ENCODE results near the gene SHB. TPM values are rescaled to one million over a fixed set of nuclear protein-coding genes. Genes with fewer than 3 reads are reported as not detected.

The SHB gene
- total and polyA plus RNA-seq, 2 of the 13 experiments (the other 11 are each of a cell fraction or from before 2014, with no cell fraction given): 19.4 to 20.7 TPM

DNA sequence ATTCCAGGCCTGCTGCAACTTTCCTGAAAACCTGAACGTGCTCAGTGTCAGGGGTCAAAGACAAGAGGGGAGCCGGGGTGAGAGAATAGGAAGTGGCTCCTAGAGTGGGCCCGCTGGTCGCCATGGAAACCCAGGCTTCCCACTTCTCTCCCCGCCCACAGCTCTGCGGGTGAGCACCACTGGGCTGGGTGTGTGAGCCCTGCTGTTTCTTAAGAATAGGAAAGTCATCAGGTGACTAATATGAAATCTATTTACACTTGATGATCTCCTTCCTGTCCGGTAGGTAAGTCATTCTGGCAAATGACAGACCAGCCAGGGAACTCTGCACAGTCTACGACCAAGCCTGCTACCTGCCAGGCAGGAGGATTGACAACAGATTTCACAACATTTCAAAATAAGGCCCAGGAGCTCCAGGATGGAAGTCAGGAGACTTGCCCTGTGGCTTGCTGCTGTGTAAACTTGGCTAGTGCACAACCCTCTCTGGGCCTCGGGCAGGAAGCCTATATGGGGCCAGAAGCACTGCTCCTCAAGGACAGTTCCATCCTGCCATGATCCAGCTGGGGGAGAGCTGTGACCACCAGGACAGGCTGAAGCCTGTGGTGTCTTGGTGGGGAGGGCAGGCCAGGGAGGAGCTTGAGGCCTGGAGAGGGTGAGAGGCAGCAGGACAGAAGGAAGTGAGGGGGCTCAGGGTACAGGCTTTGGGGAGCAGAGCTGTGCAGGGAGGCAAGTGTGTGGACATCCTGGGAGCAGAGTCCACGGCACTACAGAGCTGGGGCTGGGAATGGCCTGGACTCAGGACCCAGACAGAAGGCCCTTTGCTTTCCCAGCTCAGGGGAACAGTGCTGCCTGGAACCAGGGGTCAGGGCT, 60.6 kb downstream of the SHB start (continued):
- TF ChIP-seq, protein P1, sequence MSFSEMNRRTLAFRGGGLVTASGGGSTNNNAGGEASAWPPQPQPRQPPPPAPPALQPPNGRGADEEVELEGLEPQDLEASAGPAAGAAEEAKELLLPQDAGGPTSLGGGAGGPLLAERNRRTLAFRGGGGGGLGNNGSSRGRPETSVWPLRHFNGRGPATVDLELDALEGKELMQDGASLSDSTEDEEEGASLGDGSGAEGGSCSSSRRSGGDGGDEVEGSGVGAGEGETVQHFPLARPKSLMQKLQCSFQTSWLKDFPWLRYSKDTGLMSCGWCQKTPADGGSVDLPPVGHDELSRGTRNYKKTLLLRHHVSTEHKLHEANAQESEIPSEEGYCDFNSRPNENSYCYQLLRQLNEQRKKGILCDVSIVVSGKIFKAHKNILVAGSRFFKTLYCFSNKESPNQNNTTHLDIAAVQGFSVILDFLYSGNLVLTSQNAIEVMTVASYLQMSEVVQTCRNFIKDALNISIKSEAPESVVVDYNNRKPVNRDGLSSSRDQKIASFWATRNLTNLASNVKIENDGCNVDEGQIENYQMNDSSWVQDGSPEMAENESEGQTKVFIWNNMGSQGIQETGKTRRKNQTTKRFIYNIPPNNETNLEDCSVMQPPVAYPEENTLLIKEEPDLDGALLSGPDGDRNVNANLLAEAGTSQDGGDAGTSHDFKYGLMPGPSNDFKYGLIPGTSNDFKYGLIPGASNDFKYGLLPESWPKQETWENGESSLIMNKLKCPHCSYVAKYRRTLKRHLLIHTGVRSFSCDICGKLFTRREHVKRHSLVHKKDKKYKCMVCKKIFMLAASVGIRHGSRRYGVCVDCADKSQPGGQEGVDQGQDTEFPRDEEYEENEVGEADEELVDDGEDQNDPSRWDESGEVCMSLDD (CRISPR knock-in tag; IDR thresholded peaks at IDR 0.05; ENCODE audit: borderline replicate concordance): peak; percentile 98
- TF ChIP-seq U2AF2 (IDR thresholded peaks at IDR 0.05; ENCODE audit: low read depth, low read length) (no peak), HDAC2 (CRISPR knock-in tag; IDR thresholded peaks at IDR 0.05) (peak; percentile 81; the same call in 1 of the 2 replicates), HMGA1 (CRISPR knock-in tag; conservative IDR thresholded peaks at IDR 0.05) (no peak), SOX13 (IDR thresholded peaks at IDR 0.05) (no peak), SOX13 (CRISPR knock-in tag; conservative IDR thresholded peaks at IDR 0.05 in 1 of 2, IDR thresholded peaks at IDR 0.05 in 1 of 2) (peak in 1 of 2 experiments; percentile 53; a peak in 1 of 4 replicates), RELA (CRISPR knock-in tag; IDR thresholded peaks at IDR 0.05) (no peak), SCMH1 (CRISPR knock-in tag; IDR thresholded peaks at IDR 0.05; ENCODE audit: borderline replicate concordance) (no peak), RFXANK (CRISPR knock-in tag; IDR thresholded peaks at IDR 0.05) (no peak), KLF9 (CRISPR knock-in tag; IDR thresholded peaks at IDR 0.05; ENCODE audit: low read depth) (no peak)
- TF ChIP-seq, protein P2, sequence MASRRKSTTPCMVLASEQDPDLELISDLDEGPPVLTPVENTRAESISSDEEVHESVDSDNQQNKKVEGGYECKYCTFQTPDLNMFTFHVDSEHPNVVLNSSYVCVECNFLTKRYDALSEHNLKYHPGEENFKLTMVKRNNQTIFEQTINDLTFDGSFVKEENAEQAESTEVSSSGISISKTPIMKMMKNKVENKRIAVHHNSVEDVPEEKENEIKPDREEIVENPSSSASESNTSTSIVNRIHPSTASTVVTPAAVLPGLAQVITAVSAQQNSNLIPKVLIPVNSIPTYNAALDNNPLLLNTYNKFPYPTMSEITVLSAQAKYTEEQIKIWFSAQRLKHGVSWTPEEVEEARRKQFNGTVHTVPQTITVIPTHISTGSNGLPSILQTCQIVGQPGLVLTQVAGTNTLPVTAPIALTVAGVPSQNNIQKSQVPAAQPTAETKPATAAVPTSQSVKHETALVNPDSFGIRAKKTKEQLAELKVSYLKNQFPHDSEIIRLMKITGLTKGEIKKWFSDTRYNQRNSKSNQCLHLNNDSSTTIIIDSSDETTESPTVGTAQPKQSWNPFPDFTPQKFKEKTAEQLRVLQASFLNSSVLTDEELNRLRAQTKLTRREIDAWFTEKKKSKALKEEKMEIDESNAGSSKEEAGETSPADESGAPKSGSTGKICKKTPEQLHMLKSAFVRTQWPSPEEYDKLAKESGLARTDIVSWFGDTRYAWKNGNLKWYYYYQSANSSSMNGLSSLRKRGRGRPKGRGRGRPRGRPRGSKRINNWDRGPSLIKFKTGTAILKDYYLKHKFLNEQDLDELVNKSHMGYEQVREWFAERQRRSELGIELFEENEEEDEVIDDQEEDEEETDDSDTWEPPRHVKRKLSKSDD (CRISPR knock-in tag; IDR thresholded peaks at IDR 0.05; ENCODE audit: low read depth): no peak
- TF ChIP-seq, protein P3, sequence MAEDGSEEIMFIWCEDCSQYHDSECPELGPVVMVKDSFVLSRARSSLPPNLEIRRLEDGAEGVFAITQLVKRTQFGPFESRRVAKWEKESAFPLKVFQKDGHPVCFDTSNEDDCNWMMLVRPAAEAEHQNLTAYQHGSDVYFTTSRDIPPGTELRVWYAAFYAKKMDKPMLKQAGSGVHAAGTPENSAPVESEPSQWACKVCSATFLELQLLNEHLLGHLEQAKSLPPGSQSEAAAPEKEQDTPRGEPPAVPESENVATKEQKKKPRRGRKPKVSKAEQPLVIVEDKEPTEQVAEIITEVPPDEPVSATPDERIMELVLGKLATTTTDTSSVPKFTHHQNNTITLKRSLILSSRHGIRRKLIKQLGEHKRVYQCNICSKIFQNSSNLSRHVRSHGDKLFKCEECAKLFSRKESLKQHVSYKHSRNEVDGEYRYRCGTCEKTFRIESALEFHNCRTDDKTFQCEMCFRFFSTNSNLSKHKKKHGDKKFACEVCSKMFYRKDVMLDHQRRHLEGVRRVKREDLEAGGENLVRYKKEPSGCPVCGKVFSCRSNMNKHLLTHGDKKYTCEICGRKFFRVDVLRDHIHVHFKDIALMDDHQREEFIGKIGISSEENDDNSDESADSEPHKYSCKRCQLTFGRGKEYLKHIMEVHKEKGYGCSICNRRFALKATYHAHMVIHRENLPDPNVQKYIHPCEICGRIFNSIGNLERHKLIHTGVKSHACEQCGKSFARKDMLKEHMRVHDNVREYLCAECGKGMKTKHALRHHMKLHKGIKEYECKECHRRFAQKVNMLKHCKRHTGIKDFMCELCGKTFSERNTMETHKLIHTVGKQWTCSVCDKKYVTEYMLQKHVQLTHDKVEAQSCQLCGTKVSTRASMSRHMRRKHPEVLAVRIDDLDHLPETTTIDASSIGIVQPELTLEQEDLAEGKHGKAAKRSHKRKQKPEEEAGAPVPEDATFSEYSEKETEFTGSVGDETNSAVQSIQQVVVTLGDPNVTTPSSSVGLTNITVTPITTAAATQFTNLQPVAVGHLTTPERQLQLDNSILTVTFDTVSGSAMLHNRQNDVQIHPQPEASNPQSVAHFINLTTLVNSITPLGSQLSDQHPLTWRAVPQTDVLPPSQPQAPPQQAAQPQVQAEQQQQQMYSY (CRISPR knock-in tag; IDR thresholded peaks at IDR 0.05): peak; percentile 38; the same call in 1 of the 2 replicates
- TF ChIP-seq, protein P4, sequence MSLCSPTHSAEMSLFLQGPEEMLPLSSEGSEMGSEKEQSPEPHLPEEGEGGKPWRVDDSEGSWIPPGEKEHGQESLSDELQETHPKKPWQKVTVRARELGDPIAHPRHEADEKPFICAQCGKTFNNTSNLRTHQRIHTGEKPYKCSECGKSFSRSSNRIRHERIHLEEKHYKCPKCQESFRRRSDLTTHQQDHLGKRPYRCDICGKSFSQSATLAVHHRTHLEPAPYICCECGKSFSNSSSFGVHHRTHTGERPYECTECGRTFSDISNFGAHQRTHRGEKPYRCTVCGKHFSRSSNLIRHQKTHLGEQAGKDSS (CRISPR knock-in tag; IDR thresholded peaks at IDR 0.05; ENCODE audit: borderline replicate concordance, low read depth): 0 out of 2 replicates have a peak, but pooled peaks have one; percentile 28
- TF ChIP-seq, protein P5, sequence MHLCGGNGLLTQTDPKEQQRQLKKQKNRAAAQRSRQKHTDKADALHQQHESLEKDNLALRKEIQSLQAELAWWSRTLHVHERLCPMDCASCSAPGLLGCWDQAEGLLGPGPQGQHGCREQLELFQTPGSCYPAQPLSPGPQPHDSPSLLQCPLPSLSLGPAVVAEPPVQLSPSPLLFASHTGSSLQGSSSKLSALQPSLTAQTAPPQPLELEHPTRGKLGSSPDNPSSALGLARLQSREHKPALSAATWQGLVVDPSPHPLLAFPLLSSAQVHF (CRISPR knock-in tag; IDR thresholded peaks at IDR 0.05): no peak
- TF ChIP-seq, protein P6, sequence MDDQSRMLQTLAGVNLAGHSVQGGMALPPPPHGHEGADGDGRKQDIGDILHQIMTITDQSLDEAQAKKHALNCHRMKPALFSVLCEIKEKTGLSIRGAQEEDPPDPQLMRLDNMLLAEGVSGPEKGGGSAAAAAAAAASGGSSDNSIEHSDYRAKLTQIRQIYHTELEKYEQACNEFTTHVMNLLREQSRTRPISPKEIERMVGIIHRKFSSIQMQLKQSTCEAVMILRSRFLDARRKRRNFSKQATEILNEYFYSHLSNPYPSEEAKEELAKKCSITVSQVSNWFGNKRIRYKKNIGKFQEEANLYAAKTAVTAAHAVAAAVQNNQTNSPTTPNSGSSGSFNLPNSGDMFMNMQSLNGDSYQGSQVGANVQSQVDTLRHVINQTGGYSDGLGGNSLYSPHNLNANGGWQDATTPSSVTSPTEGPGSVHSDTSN (CRISPR knock-in tag; IDR thresholded peaks at IDR 0.05; ENCODE audit: borderline replicate concordance): no peak

All from HepG2 (cell line).